ENCODE results near the gene NACAD.

Gene NACAD

DNA sequence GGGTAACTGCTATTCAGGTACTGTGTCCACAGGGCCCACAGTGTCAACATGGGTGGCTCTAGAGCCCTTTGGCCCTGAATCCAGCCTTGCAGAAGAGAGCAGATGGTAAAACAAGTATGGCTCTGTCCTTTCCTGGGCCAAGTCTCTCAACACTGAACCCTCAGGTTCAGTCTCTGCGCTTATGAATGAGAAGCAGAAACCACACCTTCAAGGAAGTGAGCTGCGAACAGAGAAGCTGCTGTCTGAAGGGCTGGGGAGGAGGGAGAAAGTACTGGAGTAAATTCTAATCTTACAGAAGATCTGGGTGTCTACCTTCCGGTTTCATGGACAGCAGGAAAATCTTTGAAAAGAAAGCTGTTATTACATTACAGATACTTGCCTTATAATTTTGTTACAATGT, 18.6 kb upstream of the NACAD start:
- no peak overlapping the region for H3K27ac Mint-ChIP-seq (ENCODE audit: low read depth)
- peaks cover 51% of the 10 kb centered on the region for H3K36me3 Mint-ChIP-seq (ENCODE audit: insufficient read depth)
- no peak overlapping the region for H3K4me3 Mint-ChIP-seq
- no peaks in the 10 kb centered on the region for H3K9me3 Mint-ChIP-seq
- H3K4me1 Mint-ChIP-seq = peaks cover 37% of the 10 kb centered on the region
- H3K27me3 Mint-ChIP-seq = no peaks in the 10 kb centered on the region
- DNase-seq (ENCODE audit: low spot score in 2 of 2) (no peak), ATAC-seq (replicated peaks; ENCODE audit: extremely low read depth, poor library complexity, severe bottlenecking) (no peak)

DNA sequence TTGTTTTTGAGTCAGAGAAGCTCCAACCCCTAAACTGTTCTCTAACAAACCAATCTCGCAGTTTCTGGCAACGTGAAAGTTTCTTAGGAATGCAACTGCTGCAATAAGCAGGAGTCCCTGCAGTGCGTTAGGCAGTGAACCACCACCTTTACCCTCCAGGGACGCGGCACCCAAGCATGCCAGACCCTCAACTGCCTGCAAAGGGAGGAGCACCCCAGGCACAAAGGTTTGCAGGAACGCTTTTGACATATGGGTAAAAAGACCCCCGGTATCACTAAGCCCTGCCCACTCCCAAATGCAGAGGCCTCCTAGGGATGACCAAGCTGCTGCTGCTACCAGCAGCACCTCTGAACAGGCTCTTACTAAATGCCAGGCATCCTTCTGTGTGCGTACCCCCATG, 18.1 kb upstream of the NACAD start:
- Mint-ChIP-seq H3K4me3 (no peak overlapping the region), H3K9me3 (no peaks in the 10 kb centered on the region)
- no peak for ATAC-seq (replicated peaks; ENCODE audit: extremely low read depth, poor library complexity, severe bottlenecking)

DNA sequence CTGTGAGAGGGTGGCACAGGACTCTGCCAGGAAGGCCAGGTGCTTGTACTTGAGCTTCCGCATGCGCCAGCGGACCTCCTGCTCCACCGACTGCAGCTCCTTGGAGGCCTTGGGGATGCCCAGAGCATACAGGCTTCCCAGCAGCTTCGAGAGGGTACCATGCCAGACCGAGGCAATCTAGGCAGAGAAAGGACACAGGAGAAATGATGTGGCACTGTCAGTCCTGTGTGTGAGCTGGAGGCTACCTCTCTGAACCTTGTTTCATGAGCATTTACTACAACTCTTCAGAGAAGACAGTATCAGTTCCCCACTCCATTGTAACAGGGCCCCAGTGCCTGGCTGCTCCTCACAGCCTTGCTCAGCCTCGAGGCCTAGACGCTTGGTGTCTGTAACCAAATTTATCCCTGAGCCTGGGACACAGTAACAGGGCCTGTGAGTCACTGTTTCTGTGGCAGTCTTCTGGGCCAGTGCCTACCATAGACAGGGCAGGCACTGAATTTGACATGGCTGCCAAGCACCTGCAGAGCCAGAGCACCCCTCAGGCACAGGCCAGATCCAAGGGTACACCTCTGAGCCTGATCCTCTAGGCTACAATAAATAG, 16.9 kb upstream of the NACAD start:
- Mint-ChIP-seq H3K4me1 (peaks cover 23% of the 10 kb centered on the region), H3K27ac (ENCODE audit: low read depth) (no peak overlapping the region), H3K36me3 (ENCODE audit: insufficient read depth) (peaks cover 46% of the 10 kb centered on the region), H3K27me3 (no peaks in the 10 kb centered on the region), H3K4me3 (no peak overlapping the region), H3K9me3 (no peaks in the 10 kb centered on the region)
- ATAC-seq (replicated peaks; ENCODE audit: extremely low read depth, poor library complexity, severe bottlenecking) (no peak), DNase-seq (ENCODE audit: low spot score in 2 of 2) (no peak)

More for the DNA sequence above, 18.1 kb upstream of the NACAD start:
- H3K36me3 Mint-ChIP-seq (ENCODE audit: insufficient read depth) = peaks cover 53% of the 10 kb centered on the region
- H3K4me1 Mint-ChIP-seq = peaks cover 34% of the 10 kb centered on the region
- no peak for DNase-seq (ENCODE audit: low spot score in 2 of 2)
- no peak overlapping the region for H3K27ac Mint-ChIP-seq (ENCODE audit: low read depth)
- H3K27me3 Mint-ChIP-seq = no peaks in the 10 kb centered on the region

DNA sequence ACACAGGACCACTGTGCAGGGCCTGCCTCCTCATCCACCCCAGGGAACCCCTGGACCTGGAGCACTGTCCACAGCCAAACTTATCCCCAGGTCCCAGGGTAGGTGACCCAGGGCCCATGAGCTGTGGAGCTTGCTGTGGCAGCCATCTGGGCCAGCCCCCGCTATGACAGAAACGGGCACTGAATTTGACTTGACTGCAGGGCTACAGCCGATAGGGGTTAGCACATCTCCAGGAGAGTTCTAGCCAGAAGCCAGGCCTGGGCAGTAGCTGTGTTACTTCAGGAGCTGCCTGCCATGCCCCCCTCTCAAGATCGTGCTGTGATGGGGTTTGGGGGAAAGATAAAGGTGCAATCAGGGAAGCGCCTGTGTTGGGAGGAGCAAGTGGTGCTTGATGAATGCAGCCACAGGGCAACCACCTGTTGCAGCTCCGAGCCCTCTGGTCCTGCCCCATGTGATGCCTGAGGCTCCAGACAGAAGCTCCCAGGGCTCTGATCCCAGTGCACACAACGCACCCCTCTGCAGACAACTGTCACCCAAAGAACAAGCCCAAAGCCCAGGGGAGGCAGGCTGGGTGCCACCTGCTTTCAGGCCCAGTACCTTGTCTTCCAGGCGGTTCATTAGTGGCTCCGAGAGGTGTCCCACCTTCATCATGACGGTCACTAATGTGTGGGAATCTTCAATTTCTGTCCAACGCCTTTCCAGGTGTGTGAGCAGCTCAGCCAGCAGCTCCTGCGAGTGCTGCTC, 16.2 kb upstream of the NACAD start:
- Mint-ChIP-seq H3K27me3 (no peaks in the 10 kb centered on the region), H3K9me3 (no peaks in the 10 kb centered on the region), H3K27ac (ENCODE audit: low read depth) (peak overlapping the region; percentile 29), H3K36me3 (ENCODE audit: insufficient read depth) (peaks cover 51% of the 10 kb centered on the region), H3K4me3 (no peak overlapping the region), H3K4me1 (peaks cover 16% of the 10 kb centered on the region)
- DNase-seq (ENCODE audit: low spot score in 2 of 2) = no peak
- ATAC-seq (replicated peaks; ENCODE audit: extremely low read depth, poor library complexity, severe bottlenecking) = no peak

DNA sequence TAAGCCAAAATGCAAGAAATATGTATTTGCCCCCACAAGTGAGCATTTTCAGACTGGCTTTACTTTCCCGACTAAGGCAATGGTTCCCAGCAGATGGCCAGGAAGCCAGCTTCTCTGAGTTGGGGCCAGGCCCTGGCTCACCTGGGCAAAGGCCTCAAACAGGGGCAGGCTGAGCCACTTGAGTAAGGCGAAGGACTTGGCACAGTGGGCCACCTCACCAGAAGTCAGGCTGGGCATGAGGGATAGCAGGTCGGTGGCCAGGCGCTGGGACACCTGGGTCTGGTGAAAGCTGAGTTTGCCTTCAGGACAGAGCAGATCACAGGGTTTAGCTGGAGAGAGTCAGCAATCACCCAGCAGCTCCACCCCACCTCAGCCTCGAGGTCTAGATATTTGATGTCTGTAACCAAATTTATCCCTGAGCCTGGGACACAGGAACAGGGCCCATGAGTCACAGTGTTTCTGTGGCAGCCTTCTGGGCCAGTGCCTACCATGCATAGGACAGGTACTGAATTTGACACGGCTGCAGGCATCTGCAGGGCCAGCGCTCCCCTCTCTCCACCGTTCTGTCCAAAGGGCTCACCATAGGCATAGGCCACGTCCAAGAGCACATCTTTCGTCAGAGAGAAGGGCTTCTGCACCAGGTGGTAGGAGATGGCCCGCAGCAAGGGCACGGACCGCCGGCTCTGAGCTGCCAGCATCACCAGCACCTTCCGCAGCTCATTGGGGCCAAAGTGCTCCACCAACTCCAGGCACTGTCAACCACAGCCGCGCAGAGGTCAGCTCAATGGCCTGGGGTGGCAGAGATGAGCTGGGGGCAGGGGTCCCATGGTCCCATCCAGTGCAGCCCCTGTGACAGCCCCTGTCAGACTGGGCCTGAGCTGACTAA, 15.4 kb upstream of the NACAD start:
- Mint-ChIP-seq H3K27ac (ENCODE audit: low read depth) (no peak overlapping the region), H3K4me3 (no peak overlapping the region), H3K27me3 (no peaks in the 10 kb centered on the region), H3K36me3 (ENCODE audit: insufficient read depth) (peaks cover 51% of the 10 kb centered on the region), H3K4me1 (peaks cover 14% of the 10 kb centered on the region), H3K9me3 (no peaks in the 10 kb centered on the region)
- ATAC-seq (replicated peaks; ENCODE audit: extremely low read depth, poor library complexity, severe bottlenecking) = no peak
- DNase-seq (ENCODE audit: low spot score in 2 of 2) = no peak

DNA sequence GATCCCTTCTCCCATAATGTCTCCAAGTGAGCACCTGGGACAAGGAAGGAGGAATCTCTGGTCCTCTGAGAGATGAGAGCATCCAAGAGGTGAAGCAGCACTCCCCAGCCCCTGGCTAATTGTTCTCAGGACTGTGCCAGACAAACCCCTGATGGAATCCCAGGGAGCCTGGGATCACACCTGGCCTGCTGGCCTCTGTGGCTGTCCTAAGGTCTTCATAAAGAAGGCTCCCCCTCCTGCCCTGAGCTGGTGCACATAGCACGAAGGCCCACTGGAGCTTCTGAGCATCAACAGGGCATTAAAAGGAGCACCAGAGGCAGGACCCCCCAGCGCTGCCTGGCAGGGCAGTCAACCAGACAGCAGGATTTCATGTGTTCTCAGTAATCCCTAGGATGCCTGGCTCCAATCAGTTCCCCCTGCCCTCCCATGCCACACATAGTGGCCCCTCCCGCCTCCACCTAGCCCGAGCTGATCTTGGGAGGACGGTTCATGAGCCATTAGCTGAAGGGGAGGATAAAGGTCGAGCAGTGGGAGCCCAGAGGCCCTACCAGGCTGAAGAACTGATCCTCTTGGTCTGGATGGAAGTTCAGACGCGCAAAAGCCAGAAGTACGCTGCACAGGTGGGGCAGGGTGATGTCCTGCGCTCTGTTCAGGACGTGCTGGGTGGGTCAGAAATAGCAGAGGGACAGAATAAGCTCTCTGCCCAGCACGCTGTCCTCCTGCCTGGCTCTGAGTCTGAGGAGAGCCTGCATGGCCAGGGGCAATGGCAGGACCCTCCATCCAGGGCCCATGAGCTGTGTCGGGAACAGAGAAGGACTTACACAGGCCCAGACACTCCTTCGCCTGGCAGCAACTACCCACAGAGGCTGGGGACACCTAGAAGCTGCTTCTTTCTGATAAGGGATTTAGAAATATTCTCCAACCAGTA, 14.3 kb upstream of the NACAD start:
- DNase-seq (ENCODE audit: low spot score in 2 of 2) (no peak), ATAC-seq (replicated peaks; ENCODE audit: extremely low read depth, poor library complexity, severe bottlenecking) (no peak)
- H3K27ac Mint-ChIP-seq (ENCODE audit: low read depth) = no peak overlapping the region
- peaks cover 5% of the 10 kb centered on the region for H3K4me1 Mint-ChIP-seq
- H3K9me3 Mint-ChIP-seq = no peaks in the 10 kb centered on the region
- no peaks in the 10 kb centered on the region for H3K27me3 Mint-ChIP-seq
- H3K36me3 Mint-ChIP-seq (ENCODE audit: insufficient read depth) = peaks cover 46% of the 10 kb centered on the region
- H3K4me3 Mint-ChIP-seq = no peak overlapping the region

DNA sequence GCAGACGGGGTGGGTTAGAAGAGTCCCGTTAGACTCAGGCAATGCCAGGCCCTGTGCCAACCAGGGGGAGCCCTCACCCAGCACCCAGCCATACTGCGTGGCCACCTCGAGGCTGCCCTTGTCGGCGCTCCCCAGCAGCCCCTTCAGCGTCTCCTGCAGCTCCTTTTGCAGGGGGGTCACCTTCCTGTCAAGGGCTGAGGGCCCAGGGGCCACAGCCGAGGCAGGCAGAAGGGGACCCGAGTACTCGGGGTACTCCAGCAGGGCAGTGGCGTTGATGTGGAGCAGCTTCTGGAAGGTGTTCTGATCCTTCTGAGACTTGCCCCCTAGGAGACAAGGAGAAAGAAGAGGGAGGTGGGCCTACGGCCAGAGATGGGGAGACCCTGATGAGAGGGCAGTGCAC, 13.0 kb upstream of the NACAD start:
- Mint-ChIP-seq H3K4me3 (no peak overlapping the region), H3K4me1 (no peaks in the 10 kb centered on the region), H3K27me3 (no peaks in the 10 kb centered on the region), H3K27ac (ENCODE audit: low read depth) (no peak overlapping the region), H3K9me3 (no peaks in the 10 kb centered on the region), H3K36me3 (ENCODE audit: insufficient read depth) (peaks cover 38% of the 10 kb centered on the region)
- DNase-seq (ENCODE audit: low spot score in 2 of 2) (no peak), ATAC-seq (replicated peaks; ENCODE audit: extremely low read depth, poor library complexity, severe bottlenecking) (no peak)

DNA sequence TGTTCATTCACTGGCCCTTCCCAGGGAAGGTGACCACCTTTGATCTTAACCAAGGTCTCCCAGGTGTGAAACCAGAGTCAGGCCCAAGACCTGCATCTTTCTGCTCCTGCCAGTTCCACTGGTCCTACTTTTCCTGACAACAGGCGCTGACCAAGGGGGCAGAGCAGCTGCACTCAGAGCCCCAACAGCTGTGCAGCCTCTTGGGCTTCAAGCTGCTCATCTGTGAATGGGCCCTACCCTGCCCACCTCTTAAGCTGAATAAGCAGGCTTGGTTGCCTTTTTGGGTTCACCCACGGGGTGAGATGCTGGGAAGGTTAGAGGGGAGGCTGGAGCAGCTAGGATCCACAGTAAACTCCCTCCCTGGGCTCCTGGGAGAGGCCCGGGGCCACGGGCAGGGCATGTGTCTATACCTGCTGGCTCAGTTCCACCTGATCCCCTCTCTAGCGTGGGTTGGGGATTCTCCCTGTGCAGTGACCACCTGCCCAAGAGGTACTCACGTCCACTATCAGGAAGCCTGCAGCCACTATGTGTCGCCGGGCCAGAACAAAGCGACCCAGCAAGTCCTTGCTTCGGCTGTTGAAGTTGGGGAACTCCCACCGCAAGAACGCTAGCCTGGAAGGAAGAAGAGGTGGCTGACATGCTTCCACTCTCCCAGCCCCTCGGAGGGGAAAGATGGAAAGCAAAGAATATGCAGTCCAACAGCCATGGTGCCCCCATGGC, 12.2 kb upstream of the NACAD start:
- no peak overlapping the region for H3K4me3 Mint-ChIP-seq
- peaks cover 35% of the 10 kb centered on the region for H3K36me3 Mint-ChIP-seq (ENCODE audit: insufficient read depth)
- no peaks in the 10 kb centered on the region for H3K9me3 Mint-ChIP-seq
- DNase-seq (ENCODE audit: low spot score in 2 of 2) (no peak), ATAC-seq (replicated peaks; ENCODE audit: extremely low read depth, poor library complexity, severe bottlenecking) (no peak)
- no peaks in the 10 kb centered on the region for H3K27me3 Mint-ChIP-seq
- H3K4me1 Mint-ChIP-seq = no peaks in the 10 kb centered on the region
- H3K27ac Mint-ChIP-seq (ENCODE audit: low read depth) = no peak overlapping the region

DNA sequence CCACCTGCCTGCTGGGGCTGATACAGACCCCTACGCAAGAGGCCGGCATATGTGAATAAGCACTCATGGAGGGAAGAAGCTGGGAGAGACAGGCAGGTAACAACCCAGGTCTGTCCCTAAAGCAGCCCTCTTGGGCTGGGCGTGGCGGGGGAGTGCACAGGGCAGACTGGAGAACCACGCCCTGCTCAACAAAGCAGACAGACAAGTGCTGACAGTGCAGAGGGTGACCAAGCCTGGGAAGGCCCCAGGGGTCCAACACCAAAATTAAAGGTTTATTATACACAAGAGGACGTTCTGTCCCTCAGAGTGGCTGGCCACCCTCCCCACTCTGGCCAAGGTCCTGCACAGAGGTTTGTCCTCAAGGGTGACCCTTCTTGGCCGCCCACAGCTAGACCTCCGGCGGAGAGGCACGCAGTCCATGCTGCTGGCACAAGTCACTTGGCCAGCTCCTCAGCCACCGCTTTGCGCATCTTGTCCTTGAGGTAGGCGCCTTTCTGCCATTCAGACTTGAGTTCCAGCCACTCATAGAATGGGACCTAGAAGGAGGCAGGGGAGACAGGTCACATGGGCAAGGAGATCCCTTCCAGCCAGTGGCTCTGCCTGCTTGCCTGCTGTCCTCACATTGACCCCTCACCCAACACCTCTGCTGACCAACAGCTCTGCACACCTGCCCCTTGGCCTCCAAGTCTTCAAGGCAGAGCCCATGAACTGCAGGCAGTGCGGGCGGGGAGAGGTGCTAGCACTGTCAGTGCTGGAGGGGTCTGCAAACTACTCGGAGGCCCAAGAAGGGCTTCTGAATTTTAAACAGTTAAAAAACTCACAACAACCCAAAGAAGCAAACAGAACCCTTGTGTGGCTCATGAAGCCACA, 11.4 kb upstream of the NACAD start:
- H3K27ac Mint-ChIP-seq (ENCODE audit: low read depth) = no peak overlapping the region
- H3K27me3 Mint-ChIP-seq = no peaks in the 10 kb centered on the region
- ATAC-seq (replicated peaks; ENCODE audit: extremely low read depth, poor library complexity, severe bottlenecking) (no peak), DNase-seq (ENCODE audit: low spot score in 2 of 2) (no peak)
- peaks cover 29% of the 10 kb centered on the region for H3K36me3 Mint-ChIP-seq (ENCODE audit: insufficient read depth)
- H3K9me3 Mint-ChIP-seq = no peaks in the 10 kb centered on the region
- no peak overlapping the region for H3K4me3 Mint-ChIP-seq
- H3K4me1 Mint-ChIP-seq = no peaks in the 10 kb centered on the region

DNA sequence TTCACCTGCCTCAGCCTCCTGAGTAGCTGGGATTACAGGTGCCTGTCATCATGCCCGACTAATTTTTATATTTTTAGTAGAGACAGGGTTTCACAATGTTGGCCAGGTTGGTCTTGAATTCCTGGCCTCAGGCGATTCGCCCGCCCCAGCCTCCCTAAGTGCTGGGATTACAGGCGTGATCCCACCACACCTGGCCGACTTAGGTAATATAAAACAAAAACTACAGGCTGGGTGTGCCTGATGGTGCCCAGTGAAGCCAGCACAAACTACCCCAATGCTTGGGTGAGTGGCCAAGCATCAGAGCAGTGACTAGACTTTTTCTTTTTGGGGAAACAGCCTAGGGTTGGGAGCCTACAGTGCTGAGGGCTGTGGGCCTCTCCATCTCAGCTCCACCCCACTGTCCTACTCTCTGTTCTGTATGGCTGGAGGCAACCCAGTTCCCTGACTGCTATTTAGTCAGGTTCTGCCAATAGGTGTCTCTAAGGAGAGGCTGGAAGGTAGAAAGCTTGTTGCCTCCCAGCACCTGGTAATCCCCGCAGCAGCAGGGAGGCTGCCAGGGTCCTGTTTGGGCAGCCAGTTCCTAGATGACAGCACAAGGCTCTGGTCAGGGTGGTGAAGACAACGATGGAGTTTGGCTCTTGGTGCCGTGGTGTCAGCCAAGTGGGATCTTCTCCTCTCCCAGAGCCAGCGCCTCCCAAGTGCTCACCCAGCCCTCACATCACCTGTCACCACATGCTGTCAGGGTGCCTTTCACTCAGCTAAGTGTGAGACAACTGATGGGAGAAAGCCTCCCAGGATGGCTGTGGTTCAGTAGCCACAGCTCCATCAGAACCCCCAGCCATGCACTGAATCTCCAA, 10.4 kb upstream of the NACAD start:
- H3K9me3 Mint-ChIP-seq = no peaks in the 10 kb centered on the region
- no peaks in the 10 kb centered on the region for H3K4me1 Mint-ChIP-seq
- DNase-seq (ENCODE audit: low spot score in 2 of 2) = no peak
- H3K36me3 Mint-ChIP-seq (ENCODE audit: insufficient read depth) = peaks cover 23% of the 10 kb centered on the region
- no peak for ATAC-seq (replicated peaks; ENCODE audit: extremely low read depth, poor library complexity, severe bottlenecking)
- H3K27me3 Mint-ChIP-seq = no peaks in the 10 kb centered on the region
- no peak overlapping the region for H3K27ac Mint-ChIP-seq (ENCODE audit: low read depth)
- no peak overlapping the region for H3K4me3 Mint-ChIP-seq

Data from central memory CD8-positive, alpha-beta T cell (primary cell).